ENCODE results near the gene ZNF530.

ZNF530 gene

GRCh38 chr19:57599761-57600383, at the start of gene ZNF530:
Gene ZNF530, plus strand, starts transcription at chr19:57599885. Its CDS starts 4,461 bp downstream, at chr19:57604346.
- TF ChIP-seq CTCF (IDR thresholded peaks at IDR 0.05; ENCODE audit: control insufficient read depth, extremely low read depth, insufficient read depth): no peak
- DNase-seq (ENCODE audit: low read depth): peak; percentile 89
- peak within 1 kb of the TSS; percentile 97 for H3K4me3 ChIP-seq (ENCODE audit: low read depth, low read length)

- DNase-seq (ENCODE audit: low read depth): no peak
- TF ChIP-seq CTCF (IDR thresholded peaks at IDR 0.05; ENCODE audit: control insufficient read depth, extremely low read depth, insufficient read depth): no peak
- no peak overlapping the region for H3K4me3 ChIP-seq (ENCODE audit: low read depth, low read length)
These were observed 47.3 kb upstream of the ZNF530 start for GRCh38 chr19:57552432-57552831.

- H3K4me3 ChIP-seq (ENCODE audit: low read depth, low read length): peak overlapping the region; percentile 96
- DNase-seq (ENCODE audit: low read depth): peak; percentile 19
- no peak for TF ChIP-seq CTCF (IDR thresholded peaks at IDR 0.05; ENCODE audit: control insufficient read depth, extremely low read depth, insufficient read depth)
These were observed 42.0 kb upstream of the ZNF530 start for GRCh38 chr19:57557659-57558058.

DNA sequence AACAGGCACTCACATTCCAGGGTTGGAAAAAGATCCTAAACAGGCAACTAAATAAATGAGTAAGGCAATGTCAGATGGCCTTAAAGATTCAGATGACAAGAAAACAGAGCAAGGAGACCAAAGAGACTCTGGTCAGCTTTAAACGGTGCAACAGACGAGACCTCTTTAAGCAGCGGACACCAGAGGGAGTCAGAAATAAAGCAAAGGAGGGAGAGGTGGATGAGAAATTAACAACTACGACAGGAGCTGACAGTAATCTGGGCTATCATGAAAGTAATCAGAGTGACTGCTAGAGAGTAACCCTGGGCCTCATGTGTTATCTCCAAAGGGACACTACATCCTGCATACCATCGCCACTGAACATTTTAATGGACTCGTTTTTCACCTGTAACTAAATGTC, 41.2 kb upstream of the ZNF530 start:
- DNase-seq (ENCODE audit: low read depth): no peak
- peak overlapping the region; percentile 96 for H3K4me3 ChIP-seq (ENCODE audit: low read depth, low read length)
- TF ChIP-seq CTCF (IDR thresholded peaks at IDR 0.05; ENCODE audit: control insufficient read depth, extremely low read depth, insufficient read depth): 0 out of 2 replicates have a peak, but pooled peaks have one; percentile 28

GRCh38 chr19:57559008-57559403, 40.7 kb upstream of the ZNF530 start:
- no peak for TF ChIP-seq CTCF (IDR thresholded peaks at IDR 0.05; ENCODE audit: control insufficient read depth, extremely low read depth, insufficient read depth)
- DNase-seq (ENCODE audit: low read depth): no peak
- peak overlapping the region; percentile 96 for H3K4me3 ChIP-seq (ENCODE audit: low read depth, low read length)

GRCh38 chr19:57559404-57560025, 40.2 kb upstream of the ZNF530 start, which contains the start of gene ZNF550:
Gene ZNF550, minus strand, starts transcription at chr19:57559863. Its CDS starts 181 bp downstream, at chr19:57559682.
- peak; percentile 71 for DNase-seq (ENCODE audit: low read depth)
- no peak for TF ChIP-seq CTCF (IDR thresholded peaks at IDR 0.05; ENCODE audit: control insufficient read depth, extremely low read depth, insufficient read depth)
- peak within 1 kb of the TSS; percentile 96 for H3K4me3 ChIP-seq (ENCODE audit: low read depth, low read length)

Measured in LNCaP clone FGC (cell line).